ENCODE results near the gene JARID2. TPM values are rescaled to one million over a fixed set of nuclear protein-coding genes. Genes with fewer than 3 reads are reported as not detected.
A peak's percentile ranks its signal among the peaks of the same experiment; 100 is the strongest.

The JARID2 gene
- total and polyA plus RNA-seq, 9 of the 15 experiments (the other 6 are each of a cell fraction or from before 2014, with no cell fraction given) = 5.0 to 29.0 (median 15.6) TPM

DNA sequence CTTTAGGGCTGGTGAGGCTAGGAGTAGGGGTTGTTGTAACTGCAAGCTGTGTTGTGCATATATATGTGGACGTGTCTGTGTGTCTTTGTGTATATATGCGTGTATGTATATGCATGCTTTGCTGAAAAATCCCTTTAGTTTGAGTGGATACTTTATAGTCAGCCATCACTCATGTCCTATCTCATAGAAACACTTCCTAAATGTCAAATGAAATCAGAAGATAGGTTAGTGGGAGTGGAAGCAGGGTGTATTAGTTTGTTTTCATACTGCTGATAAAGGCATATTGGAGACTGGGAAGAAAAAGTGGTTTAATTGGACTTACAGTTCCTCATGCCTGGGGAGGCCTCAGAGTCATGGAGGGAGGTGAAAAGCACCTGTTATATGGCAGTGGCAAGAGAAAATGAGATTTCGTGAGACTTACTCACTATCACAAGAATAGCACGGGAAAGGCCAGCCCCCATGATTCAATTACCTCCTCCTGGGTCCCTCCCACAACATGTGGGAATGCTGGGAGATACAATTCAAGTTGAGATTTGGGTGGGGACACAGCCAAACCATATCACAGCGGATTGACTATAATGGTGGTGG lies 131.1 kb downstream of the JARID2 start (continued):
- no peak for TF ChIP-seq CHD7 (IDR thresholded peaks at IDR 0.05; ENCODE audit: low read depth, low read length)
- no peak for TF ChIP-seq PBX2 (CRISPR knock-in tag; IDR thresholded peaks at IDR 0.05; ENCODE audit: low read depth)
- TF ChIP-seq PBX2 (tag; conservative IDR thresholded peaks at IDR 0.05; ENCODE audit: low read depth) = peak; percentile 39; the same call in 1 of the 2 replicates
- no peak for TF ChIP-seq PATZ1 (CRISPR knock-in tag; IDR thresholded peaks at IDR 0.05; ENCODE audit: borderline replicate concordance)
- TF ChIP-seq HNRNPK (IDR thresholded peaks at IDR 0.05; ENCODE audit: low read depth, low read length, poor library complexity, severe bottlenecking) = no peak
- no peak for TF ChIP-seq E2F6 (IDR thresholded peaks at IDR 0.05; ENCODE audit: borderline replicate concordance in 1 of 2, extremely low read depth in 1 of 2, insufficient read depth in 1 of 2, insufficient read length in 1 of 2, low read depth in 1 of 2, low read length in 1 of 2, poor library complexity in 1 of 2, severe bottlenecking in 1 of 2)

All from K562 (cell line).